HCT116 (cell line): ENCODE measurements around the gene PA2G4. TPM values are rescaled to one million over a fixed set of nuclear protein-coding genes. Genes with fewer than 3 reads are reported as not detected.

ENCODE experiments used
- ATAC-seq: fragments of 200-7000 bp; cut with Tn5 transposase; 2 replicates; pipeline ENCODE4 v1.9.1; 2020; ENCODE audit warnings: mild to moderate bottlenecking, moderate library complexity
- BruUV-seq: library from RNA; stranded (reverse); fragments of 400-500 nt; replicated peaks from 2 replicates; lab custom pipeline; 2021; lab: Mats Ljungman, UMichigan
- CTCF ChIA-PET: fragments of 300-600 bp; sonication (Branson Sonifier 250); formaldehyde crosslinking; loops from one replicate; lab custom pipeline; 2021; ENCODE audit warnings: antibody characterized with exemption; lab: Charles Lee
- POLR2A ChIA-PET: fragments of 300-600, 350-600 bp; sonication (Branson Sonifier 250); formaldehyde crosslinking; loops from one replicate; lab custom pipeline; 2021; ENCODE audit warnings: antibody characterized with exemption; lab: Charles Lee
- RAD21 ChIA-PET, 2 experiments: fragments of 300-600 bp; sonication (Branson Sonifier 250); formaldehyde crosslinking; loops; one replicate each; lab custom pipeline; 2023; ENCODE audit warnings: low total read pairs in 2 of 2; ENCODE audit not compliant: uncharacterized antibody in 2 of 2, unreplicated experiment in 2 of 2, low non-redundant PET in 1 of 2; lab: Charles Lee
- DNase-seq: peaks from one replicate; pipeline ENCODE4 v3.0.0-alpha.2; 2010; ENCODE audit warnings: low read depth, low spot score
- H2AFZ ChIP-seq: fragments of 200-600 bp; shearing (Covaris generic), sonication (generic); 2 replicates; pipeline ENCODE4 v1.6.1; 2017; ENCODE audit warnings: low read depth, mixed run types, mixed read lengths, antibody characterized with exemption, low read length; ENCODE audit not compliant: poor library complexity, severe bottlenecking
- H3K27ac ChIP-seq: 2 replicates; pipeline ENCODE4 v1.5.1; 2012; ENCODE audit warnings: low read depth, low read length
- H3K27me3 ChIP-seq: fragments of 200-600 bp; sonication (generic); 2 replicates; pipeline ENCODE4 v1.6.1; 2016; ENCODE audit warnings: mixed run types, low read length, mixed read lengths; ENCODE audit not compliant: insufficient read depth
- H3K36me3 ChIP-seq, 2 experiments: fragments of 200-500 bp in 1 of 2; fragments of 200-600 bp in 1 of 2; sonication (Bioruptor generic) in 1 of 2; sonication (generic) in 1 of 2; 2 replicates each; pipeline versions ENCODE4 v1.5.1 to v1.6.1; 2014 to 2016; ENCODE audit warnings: low read length in 2 of 2, inconsistent platforms in 1 of 2, mixed read lengths in 1 of 2, mixed run types in 1 of 2; ENCODE audit not compliant: insufficient read depth in 2 of 2, control insufficient read depth in 1 of 2
- H3K4me1 ChIP-seq, 2 experiments: fragments of 200-600 bp in 1 of 2; sonication (generic) in 1 of 2; 2 replicates each; pipeline versions ENCODE4 v1.5.1 to v1.6.1; 2012 to 2017; ENCODE audit warnings: low read length in 2 of 2, inconsistent platforms in 1 of 2, mild to moderate bottlenecking in 1 of 2, mixed read lengths in 1 of 2, mixed run types in 1 of 2, moderate library complexity in 1 of 2; ENCODE audit not compliant: insufficient read depth in 2 of 2, control insufficient read depth in 1 of 2
- H3K4me2 ChIP-seq: fragments of 200-600 bp; sonication (generic); 2 replicates; pipeline ENCODE4 v1.6.1; 2017; ENCODE audit warnings: mixed run types, low read length, mixed read lengths
- H3K4me3 ChIP-seq, 2 experiments: fragments of 200-600 bp in 1 of 2; sonication (generic) in 1 of 2; replicated peaks in 1 of 2; 2 replicates each; pipeline ENCODE4 v1.5.1; 2011 to 2016; ENCODE audit warnings: low read length in 2 of 2, control low read depth in 1 of 2, low read depth in 1 of 2, mild to moderate bottlenecking in 1 of 2, mixed read lengths in 1 of 2, mixed run types in 1 of 2
- H3K79me2 ChIP-seq: fragments of 200-600 bp; sonication (generic); 2 replicates; pipeline ENCODE4 v1.6.1; 2017; ENCODE audit warnings: mild to moderate bottlenecking, mixed run types, low read length, moderate library complexity, mixed read lengths; ENCODE audit not compliant: insufficient read depth
- H3K9ac ChIP-seq: fragments of 200-600 bp; sonication (generic); 2 replicates; pipeline ENCODE4 v1.6.1; 2016; ENCODE audit warnings: low read length, mixed read lengths
- H3K9me2 ChIP-seq: fragments of 200-600 bp; sonication (generic), shearing (Covaris generic); 2 replicates; pipeline ENCODE4 v1.6.1; 2017; ENCODE audit warnings: mixed run types, mild to moderate bottlenecking, moderate library complexity; ENCODE audit not compliant: insufficient read depth
- H3K9me3 ChIP-seq, 2 experiments: fragments of 200-500 bp in 1 of 2; fragments of 200-600 bp in 1 of 2; sonication (Bioruptor generic) in 1 of 2; sonication (generic) in 1 of 2; 2 replicates each; pipeline ENCODE4 v1.6.1; 2014 to 2017; ENCODE audit warnings: low read length in 2 of 2, mixed read lengths in 2 of 2, inconsistent platforms in 1 of 2, low read depth in 1 of 2, mild to moderate bottlenecking in 1 of 2, mixed run types in 1 of 2, moderate library complexity in 1 of 2; ENCODE audit not compliant: control insufficient read depth in 1 of 2, insufficient read depth in 1 of 2
- H4K20me1 ChIP-seq: fragments of 200-600 bp; sonication (generic), shearing (Covaris generic); 2 replicates; pipeline ENCODE4 v1.6.1; 2017; ENCODE audit warnings: mixed run types, mild to moderate bottlenecking, moderate library complexity; ENCODE audit not compliant: insufficient read depth
- CEBPB ChIP-seq: IDR thresholded peaks from 2 replicates; pipeline ENCODE4 v1.6.1; 2012; ENCODE audit warnings: low read depth
- ELF1 ChIP-seq: IDR thresholded peaks from 2 replicates; pipeline ENCODE4 v1.6.1; 2012; ENCODE audit warnings: low read depth, borderline replicate concordance
- EZH2 ChIP-seq: fragments of 200-600 bp; sonication (generic); IDR thresholded peaks from 2 replicates; pipeline ENCODE4 v1.6.1; 2017; ENCODE audit warnings: antibody characterized with exemption, mixed run types
- EZH2phosphoT487 ChIP-seq: fragments of 200-600 bp; IDR thresholded peaks from 2 replicates; pipeline ENCODE4 v1.6.1; 2018; ENCODE audit warnings: antibody characterized with exemption, borderline replicate concordance
- FOSL1 ChIP-seq: IDR thresholded peaks from 2 replicates; pipeline ENCODE4 v1.6.1; 2012; ENCODE audit warnings: low read depth
- POLR2A ChIP-seq: IDR thresholded peaks from 2 replicates; pipeline ENCODE4 v1.7.0; 2011; ENCODE audit warnings: borderline replicate concordance; ENCODE audit not compliant: insufficient read depth, insufficient read length; ENCODE audit errors: extremely low read depth
- POLR2AphosphoS5 ChIP-seq: IDR thresholded peaks from 2 replicates; pipeline ENCODE4 v1.6.1; 2011; ENCODE audit warnings: mild to moderate bottlenecking, low read depth, low read length, moderate library complexity
- RAD21 ChIP-seq: IDR thresholded peaks from 2 replicates; pipeline ENCODE4 v1.6.1; 2012; ENCODE audit warnings: low read depth, mild to moderate bottlenecking
- SRF ChIP-seq: IDR thresholded peaks from 2 replicates; pipeline ENCODE4 v1.6.1; 2012; ENCODE audit warnings: low read depth
- TCF7L2 ChIP-seq: IDR thresholded peaks from 2 replicates; pipeline ENCODE4 v1.7.0; 2011; ENCODE audit warnings: borderline replicate concordance, inconsistent platforms; ENCODE audit not compliant: insufficient read depth, insufficient read length; ENCODE audit errors: extremely low read depth
- YY1 ChIP-seq: IDR thresholded peaks from 2 replicates; pipeline ENCODE4 v1.6.1; 2011; ENCODE audit warnings: low read length, low read depth, moderate library complexity, mild to moderate bottlenecking; ENCODE audit not compliant: insufficient replicate concordance; ENCODE audit errors: extremely low read depth
- ZFX ChIP-seq: fragments of 450-650 bp; IDR thresholded peaks from 2 replicates; pipeline ENCODE4 v1.6.1; 2017
- ZNF274 ChIP-seq: fragments of 200-500 bp; sonication (Bioruptor generic); IDR thresholded peaks from 2 replicates; pipeline ENCODE4 v1.6.1; 2014; ENCODE audit warnings: mild to moderate bottlenecking, low read depth, low read length, inconsistent platforms
- intact Hi-C: fragments of 100-400 bp; cut with micrococcal nuclease; formaldehyde crosslinking; loops from 2 replicates; pipeline ENCODE4 v1.10.0; 2022
- total RNA-seq: library from RNA; stranded (reverse); gene quantifications from one replicate; pipeline ENCODE4 v1.2.1, GENCODE V29; 2021; ENCODE audit not compliant: unreplicated experiment
- TF ChIP-seq, protein P1 (sequence below): IDR thresholded peaks from 2 replicates; pipeline ENCODE4 v1.6.1; 2012
- TF ChIP-seq, protein P2 (sequence below): IDR thresholded peaks from 2 replicates; pipeline ENCODE4 v1.6.1; 2011; ENCODE audit warnings: mild to moderate bottlenecking, low read length, moderate library complexity; ENCODE audit not compliant: insufficient replicate concordance; ENCODE audit errors: extremely low read depth
- TF ChIP-seq, protein P3 (sequence below): IDR thresholded peaks from 2 replicates; pipeline ENCODE4 v1.6.1; 2012; ENCODE audit warnings: low read depth

Gene PA2G4
- total RNA-seq, 1 experiment from 2014 or later, result 302 TPM

DNA sequence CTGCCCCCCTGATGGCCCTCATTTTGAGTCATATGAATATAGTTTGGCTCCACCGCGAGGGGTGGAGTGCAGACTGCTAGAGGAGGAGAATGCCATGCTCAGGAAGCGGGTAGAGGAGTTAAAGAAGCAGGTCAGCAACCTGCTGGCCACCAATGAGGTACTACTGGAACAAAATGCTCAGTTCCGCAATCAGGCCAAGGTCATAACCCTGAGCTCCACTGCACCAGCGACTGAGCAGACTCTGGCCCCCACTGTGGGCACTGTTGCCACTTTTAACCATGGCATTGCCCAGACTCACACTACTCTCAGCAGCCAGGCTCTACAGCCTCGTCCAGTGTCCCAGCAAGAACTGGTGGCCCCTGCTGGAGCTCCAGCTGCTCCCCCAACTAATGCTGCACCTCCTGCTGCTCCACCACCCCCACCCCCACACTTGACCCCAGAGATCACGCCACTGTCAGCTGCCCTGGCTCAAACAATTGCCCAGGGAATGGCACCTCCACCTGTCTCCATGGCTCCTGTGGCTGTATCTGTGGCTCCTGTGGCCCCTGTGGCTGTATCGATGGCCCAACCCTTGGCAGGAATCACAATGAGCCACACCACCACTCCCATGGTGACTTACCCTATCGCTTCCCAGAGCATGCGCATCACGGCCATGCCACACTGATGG, 17.0 kb downstream of the PA2G4 start:
- Histone ChIP-seq H3K4me2 (no peak overlapping the region), H3K79me2 (peaks cover 18% of the 10 kb centered on the region)
- CTCF ChIA-PET, result interaction anchor here (0.6 kb wide), 1 partner anchor 159 kb away, joined by 6 read pairs; no protein-coding TSS in a partner anchor

More for the DNA sequence above, 17.0 kb downstream of the PA2G4 start:
- Histone ChIP-seq H3K27ac (no peak overlapping the region), H3K4me1 (peaks cover 17 to 32% of the 10 kb centered on the region in 2 experiments), H2AFZ (no peak overlapping the region), H3K27me3 (no peaks in the 10 kb centered on the region), H3K9me2 (no peaks in the 10 kb centered on the region), H3K36me3 (peaks cover 4 to 28% of the 10 kb centered on the region in 2 experiments; a peak in 3 of 4 replicates), H3K9ac (no peak overlapping the region), H3K9me3 (no peaks in the 10 kb centered on the region), H3K4me3 (no peak overlapping the region), H4K20me1 (no peaks in the 10 kb centered on the region)
- no TSS peak for BruUV-seq
- ChIA-PET RAD21 (no interaction called here), POLR2A (no interaction called here)
- TF ChIP-seq TCF7L2 (no peak), POLR2AphosphoS5 (no peak), CEBPB (no peak), EZH2 (no peak), ELF1 (no peak), EZH2phosphoT487 (no peak), SRF (no peak), RAD21 (no peak), POLR2A (no peak), ZFX (no peak), ZNF274 (no peak), FOSL1 (no peak), YY1 (no peak)
- TF ChIP-seq, protein P1, sequence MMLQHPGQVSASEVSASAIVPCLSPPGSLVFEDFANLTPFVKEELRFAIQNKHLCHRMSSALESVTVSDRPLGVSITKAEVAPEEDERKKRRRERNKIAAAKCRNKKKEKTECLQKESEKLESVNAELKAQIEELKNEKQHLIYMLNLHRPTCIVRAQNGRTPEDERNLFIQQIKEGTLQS, result no peak
- TF ChIP-seq, protein P2, sequence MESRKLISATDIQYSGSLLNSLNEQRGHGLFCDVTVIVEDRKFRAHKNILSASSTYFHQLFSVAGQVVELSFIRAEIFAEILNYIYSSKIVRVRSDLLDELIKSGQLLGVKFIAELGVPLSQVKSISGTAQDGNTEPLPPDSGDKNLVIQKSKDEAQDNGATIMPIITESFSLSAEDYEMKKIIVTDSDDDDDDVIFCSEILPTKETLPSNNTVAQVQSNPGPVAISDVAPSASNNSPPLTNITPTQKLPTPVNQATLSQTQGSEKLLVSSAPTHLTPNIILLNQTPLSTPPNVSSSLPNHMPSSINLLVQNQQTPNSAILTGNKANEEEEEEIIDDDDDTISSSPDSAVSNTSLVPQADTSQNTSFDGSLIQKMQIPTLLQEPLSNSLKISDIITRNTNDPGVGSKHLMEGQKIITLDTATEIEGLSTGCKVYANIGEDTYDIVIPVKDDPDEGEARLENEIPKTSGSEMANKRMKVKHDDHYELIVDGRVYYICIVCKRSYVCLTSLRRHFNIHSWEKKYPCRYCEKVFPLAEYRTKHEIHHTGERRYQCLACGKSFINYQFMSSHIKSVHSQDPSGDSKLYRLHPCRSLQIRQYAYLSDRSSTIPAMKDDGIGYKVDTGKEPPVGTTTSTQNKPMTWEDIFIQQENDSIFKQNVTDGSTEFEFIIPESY, result no peak
- TF ChIP-seq, protein P3, sequence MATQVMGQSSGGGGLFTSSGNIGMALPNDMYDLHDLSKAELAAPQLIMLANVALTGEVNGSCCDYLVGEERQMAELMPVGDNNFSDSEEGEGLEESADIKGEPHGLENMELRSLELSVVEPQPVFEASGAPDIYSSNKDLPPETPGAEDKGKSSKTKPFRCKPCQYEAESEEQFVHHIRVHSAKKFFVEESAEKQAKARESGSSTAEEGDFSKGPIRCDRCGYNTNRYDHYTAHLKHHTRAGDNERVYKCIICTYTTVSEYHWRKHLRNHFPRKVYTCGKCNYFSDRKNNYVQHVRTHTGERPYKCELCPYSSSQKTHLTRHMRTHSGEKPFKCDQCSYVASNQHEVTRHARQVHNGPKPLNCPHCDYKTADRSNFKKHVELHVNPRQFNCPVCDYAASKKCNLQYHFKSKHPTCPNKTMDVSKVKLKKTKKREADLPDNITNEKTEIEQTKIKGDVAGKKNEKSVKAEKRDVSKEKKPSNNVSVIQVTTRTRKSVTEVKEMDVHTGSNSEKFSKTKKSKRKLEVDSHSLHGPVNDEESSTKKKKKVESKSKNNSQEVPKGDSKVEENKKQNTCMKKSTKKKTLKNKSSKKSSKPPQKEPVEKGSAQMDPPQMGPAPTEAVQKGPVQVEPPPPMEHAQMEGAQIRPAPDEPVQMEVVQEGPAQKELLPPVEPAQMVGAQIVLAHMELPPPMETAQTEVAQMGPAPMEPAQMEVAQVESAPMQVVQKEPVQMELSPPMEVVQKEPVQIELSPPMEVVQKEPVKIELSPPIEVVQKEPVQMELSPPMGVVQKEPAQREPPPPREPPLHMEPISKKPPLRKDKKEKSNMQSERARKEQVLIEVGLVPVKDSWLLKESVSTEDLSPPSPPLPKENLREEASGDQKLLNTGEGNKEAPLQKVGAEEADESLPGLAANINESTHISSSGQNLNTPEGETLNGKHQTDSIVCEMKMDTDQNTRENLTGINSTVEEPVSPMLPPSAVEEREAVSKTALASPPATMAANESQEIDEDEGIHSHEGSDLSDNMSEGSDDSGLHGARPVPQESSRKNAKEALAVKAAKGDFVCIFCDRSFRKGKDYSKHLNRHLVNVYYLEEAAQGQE, result no peak
- intact Hi-C loops, result no loop called here
- no peak for ATAC-seq
- DNase-seq, result no peak
